Measurements from ENCODE around the gene TRIM41.

The TRIM41 gene

DNA sequence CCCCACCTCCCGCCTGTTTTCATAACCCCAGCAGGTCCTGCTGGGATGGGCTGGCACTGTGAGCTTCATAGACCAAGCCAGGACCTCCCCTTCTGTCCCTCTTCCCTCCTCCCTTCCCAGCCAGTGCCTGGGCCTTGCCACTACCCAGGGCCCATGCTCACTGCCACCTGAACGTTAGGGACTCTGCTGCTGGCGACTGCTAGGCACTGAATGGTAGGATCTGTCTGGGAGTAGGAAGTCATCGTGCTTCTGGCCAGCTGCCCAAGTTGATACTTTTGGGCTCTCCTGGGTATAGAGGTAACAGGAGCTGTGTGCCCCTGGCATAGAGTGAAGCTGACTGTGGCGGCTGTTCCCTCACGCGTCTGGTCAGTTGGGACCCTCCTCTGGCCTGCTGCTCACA, 8.4 kb downstream of the TRIM41 start:
- no peak for DNase-seq

- no peak for DNase-seq
These were observed 9.5 kb downstream of the TRIM41 start for GRCh38 chr5:181232593-181232992.

GRCh38 chr5:181233088-181233800, 10.2 kb downstream of the TRIM41 start:
- no peak for DNase-seq

- DNase-seq = no peak
These were observed 10.8 kb downstream of the TRIM41 start for GRCh38 chr5:181233801-181234454.

DNA sequence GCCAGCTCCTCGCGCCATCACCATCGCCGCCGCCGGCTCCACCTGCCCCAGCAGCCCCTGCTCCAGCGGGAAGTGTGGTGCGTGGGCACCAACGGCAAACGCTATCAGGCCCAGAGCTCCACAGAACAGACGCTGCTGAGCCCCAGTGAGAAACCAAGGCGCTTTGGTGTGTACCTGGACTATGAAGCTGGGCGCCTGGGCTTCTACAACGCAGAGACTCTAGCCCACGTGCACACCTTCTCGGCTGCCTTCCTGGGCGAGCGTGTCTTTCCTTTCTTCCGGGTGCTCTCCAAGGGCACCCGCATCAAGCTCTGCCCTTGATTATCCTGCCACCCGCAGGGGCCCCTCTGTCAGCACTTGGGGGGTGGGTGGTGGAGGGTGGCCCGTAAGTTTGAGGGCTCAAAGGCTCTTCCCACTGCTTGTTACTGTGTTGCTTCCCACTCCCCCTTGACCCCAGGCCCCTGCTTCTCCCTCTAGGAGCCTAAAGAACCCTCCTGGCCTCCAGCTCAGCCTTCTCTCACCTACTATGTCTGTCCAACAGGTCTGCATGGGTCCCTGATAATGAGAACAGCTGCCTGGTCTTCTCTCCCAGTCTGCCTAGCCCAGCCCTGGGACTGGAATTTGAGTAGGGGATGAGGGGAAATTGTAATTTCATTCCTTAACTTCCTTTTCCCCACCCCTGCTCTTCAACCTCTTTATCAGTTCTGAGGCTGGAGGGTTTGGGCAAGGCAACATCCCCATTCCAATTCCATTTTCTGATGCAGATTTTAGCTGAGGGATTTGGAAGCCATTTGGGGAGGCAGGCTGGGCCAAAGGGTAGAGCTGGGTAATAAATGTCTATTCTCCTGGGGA, 11.6 kb downstream of the TRIM41 start:
- DNase-seq = no peak

GRCh38 chr5:181235323-181235688, 12.2 kb downstream of the TRIM41 start:
- no peak for DNase-seq

GRCh38 chr5:181235689-181236366, 12.7 kb downstream of the TRIM41 start:
- no peak for DNase-seq

- DNase-seq = no peak
These were observed 13.4 kb downstream of the TRIM41 start for GRCh38 chr5:181236471-181236870.

DNA sequence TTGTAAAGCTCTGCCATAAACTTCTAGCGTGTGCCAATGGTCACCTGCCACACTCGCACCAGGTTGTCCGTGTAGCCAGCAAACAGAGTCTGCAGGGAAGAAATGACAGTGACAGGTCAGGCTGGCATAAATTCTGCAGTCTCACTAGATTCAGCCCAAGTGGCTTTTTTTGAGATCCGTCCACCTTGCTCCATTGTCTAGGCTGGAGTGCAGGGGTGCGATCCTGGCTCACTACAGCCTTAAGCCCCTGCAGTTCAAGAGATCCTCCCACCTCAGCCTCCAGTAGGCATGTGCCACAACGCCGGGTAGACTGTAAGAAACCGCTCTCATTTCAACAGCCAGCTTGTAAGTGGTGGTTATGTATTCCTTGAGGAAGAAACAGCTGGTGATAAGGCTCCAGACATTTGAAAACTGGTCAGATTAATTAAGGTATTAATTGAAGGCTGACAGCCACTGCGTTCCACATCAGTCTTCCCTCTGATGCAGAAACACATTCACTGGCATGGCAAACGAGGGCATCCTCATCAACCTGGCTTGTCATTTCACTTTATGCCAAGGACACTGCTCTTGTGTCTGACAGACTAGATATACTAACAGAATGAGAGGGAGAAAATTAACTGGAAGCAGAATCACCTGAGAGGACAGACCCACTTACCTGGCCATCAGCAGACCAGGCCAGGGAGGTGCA, 14.0 kb downstream of the TRIM41 start:
- no peak for DNase-seq

DNA sequence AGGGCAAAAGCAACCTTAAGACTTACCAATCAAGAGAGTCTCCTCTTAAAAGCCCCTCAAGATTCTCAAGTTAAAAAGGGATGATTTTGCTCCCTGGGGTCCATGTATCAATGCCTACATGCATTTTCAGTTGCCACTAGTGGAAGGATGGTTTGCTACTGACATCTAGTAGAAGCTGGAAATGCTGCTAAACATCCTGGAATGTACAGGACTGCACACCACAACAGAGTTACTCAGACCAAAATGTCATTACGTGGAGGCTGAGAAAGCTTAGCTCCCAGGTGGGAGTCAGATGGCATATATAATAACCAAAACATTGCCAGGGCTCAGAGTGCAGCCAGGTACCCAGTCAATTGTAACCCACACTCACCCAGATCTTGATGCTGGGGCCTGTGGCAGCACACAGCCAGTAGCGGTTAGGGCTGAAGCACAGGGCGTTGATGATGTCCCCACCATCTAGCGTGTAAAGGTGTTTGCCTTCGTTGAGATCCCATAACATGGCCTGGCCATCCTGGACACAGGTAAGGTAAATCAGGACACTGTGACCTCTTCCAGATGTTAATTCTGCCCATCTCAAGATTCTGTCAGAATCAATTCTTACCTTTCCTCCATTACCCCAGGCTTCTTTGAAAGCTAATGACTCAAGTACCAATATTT, 14.8 kb downstream of the TRIM41 start:
- no peak for DNase-seq

DNA sequence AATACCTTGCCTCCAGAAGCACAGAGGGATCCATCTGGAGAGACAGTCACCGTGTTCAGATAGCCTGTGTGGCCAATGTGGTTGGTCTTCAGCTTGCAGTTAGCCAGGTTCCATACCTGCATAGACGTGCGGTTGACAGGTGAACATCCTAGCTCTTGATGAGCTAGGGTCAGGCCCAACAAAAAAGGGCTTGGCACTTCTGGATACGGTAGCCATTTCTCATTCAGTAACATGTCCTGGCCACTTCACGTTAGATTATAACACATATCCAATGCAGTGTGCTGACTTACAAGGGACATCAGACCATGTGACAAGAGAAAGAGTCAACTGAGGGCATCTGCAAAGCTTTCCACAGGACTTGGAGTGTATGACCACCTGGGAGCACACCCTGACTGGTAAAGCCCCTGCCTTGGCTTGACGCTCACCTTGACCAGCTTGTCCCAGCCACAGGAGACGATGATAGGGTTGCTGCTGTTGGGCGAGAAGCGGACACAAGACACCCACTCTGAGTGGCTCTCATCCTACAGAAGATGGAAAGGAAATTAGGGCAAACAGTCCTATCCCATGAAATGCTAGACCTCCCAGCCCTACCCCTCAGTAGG, 16.1 kb downstream of the TRIM41 start:
- DNase-seq = no peak

DNA sequence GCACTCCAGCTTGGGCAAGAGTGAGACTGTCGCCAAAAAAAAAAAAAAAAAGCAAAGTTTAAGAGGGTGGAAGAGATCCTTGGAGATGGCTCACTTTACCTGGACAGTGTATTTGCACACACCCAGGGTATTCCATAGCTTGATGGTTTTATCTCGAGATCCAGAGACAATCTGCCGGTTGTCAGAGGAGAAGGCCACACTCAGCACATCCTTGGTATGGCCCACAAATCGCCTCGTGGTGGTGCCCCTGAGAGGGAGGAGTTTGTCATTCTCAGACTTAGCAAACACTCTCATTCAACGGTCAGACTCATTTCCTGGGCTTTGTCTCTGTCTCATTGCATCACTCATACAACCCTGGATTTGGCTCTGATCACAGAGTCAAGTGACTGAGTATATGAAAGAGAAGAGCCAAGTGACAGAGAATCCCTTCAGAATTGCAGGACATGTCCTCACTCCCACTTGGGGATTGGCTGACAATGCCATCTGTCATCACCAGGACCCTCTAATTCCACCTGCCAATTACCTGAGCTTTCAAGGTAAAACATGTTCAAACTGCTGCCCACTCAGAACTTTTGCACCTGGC, 18.4 kb downstream of the TRIM41 start:
- DNase-seq = no peak

GRCh38 chr5:181242031-181242451, 19.0 kb downstream of the TRIM41 start:
- no peak for DNase-seq

DNA sequence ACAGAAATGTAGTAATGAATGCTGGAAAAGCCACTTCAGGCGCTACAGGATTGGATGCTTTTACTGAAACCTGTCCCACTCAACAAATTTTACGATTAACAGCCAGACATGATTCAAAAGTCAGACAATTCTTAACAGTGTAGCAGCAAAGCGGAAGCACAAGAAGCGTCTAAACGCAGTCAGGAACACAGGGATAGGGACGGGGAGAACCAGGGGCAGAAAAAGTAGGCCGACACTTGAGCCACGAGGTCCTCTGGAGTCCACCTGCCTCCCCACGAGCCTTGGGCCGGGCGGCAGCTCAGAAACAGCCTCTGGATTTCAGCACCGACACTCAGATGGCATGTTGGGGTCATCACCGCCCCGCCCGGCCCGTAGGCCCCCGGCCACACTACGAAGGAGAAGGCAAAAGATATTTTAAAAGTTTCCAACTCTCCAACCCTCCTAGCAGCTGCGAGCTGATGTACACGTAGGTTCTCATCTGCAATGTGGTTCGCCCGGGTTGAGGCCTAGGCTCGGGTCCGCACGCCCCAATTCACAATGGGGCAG, 20.0 kb downstream of the TRIM41 start:
- DNase-seq = no peak

DNA sequence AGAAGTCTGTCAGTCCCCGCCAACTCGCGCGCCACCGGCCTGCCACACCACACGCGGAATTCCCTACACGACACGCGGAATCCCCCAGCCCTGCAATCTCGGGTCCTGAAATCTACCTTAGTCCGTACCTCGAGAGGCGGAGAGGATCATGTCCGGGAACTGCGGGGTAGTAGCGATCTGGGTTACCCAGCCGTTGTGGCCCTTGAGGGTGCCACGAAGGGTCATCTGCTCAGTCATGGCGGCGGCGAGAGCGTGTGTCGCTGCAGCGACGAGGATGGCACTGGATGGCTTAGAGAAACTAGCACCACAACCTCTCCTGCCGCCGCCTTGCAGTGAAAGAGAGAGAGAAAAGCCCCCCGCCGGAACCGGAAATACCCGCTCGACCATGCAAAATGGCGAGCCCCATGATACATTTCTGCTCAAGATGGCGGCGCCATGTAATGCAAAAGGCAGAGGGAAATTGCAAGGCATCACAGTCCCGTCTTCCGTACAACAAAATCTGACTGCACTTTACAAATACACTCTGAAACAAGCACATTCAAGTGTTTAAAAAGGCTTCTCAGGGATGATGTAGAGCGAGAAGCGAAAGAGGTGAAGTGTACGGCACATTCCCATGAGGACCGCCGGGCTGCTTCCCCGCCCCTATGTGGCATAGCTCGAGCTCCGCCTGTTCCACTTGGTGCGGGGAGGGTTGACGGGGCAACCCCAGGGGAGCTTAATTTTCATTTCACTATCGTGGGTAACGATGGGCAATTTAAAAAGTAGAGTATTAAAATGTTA, 20.7 kb downstream of the TRIM41 start, which contains the start of gene RACK1:
RACK1 (minus strand) TSS at position 343 of the 780 bp plus-strand sequence; CDS start at position 237, 106 bp downstream.
- DNase-seq = no peak

GRCh38 chr5:181245427-181246275, 22.6 kb downstream of the TRIM41 start:
- no peak for DNase-seq

GRCh38 chr5:181246276-181247049, 23.4 kb downstream of the TRIM41 start:
- DNase-seq = no peak
